HepG2 (cell line): ENCODE measurements around the gene RRBP1. TPM values are rescaled to one million over a fixed set of nuclear protein-coding genes. Genes with fewer than 3 reads are reported as not detected.

Experiments
- FOXK2 ChIP-seq: fragments of 450-650 bp; IDR thresholded peaks from 2 replicates; pipeline ENCODE4 v1.6.1; 2016
- MAFF ChIP-seq: IDR thresholded peaks from 2 replicates; pipeline ENCODE4 v1.6.1; 2011; ENCODE audit warnings: low read depth, low read length, improper control_type of control experiment
- MEF2D ChIP-seq: sonication (generic); formaldehyde crosslinking; IDR thresholded peaks from 2 replicates; pipeline ENCODE4 v1.5.1; 2020; ENCODE audit warnings: mild to moderate bottlenecking, missing genetic modification reagents
- NPAS2 ChIP-seq: sonication (generic); formaldehyde crosslinking; IDR thresholded peaks from 2 replicates; pipeline ENCODE4 v1.8.0; 2022; ENCODE audit warnings: mild to moderate bottlenecking, missing genetic modification reagents, borderline replicate concordance
- PCBP1 ChIP-seq: fragments of 200-400 bp; formaldehyde crosslinking; IDR thresholded peaks from 2 replicates; pipeline ENCODE4 v1.6.1; 2017; ENCODE audit warnings: mild to moderate bottlenecking, low read depth, low read length, borderline replicate concordance
- PLRG1 ChIP-seq: fragments of 450-650 bp; conservative IDR thresholded peaks from 2 replicates; pipeline ENCODE4 v1.6.1; 2016
- PTBP1 ChIP-seq: fragments of 200-400 bp; formaldehyde crosslinking; IDR thresholded peaks from 2 replicates; pipeline ENCODE4 v1.6.1; 2018; ENCODE audit warnings: low read length, low read depth; ENCODE audit not compliant: poor library complexity, severe bottlenecking
- RORA ChIP-seq: sonication (generic); formaldehyde crosslinking; IDR thresholded peaks from 2 replicates; pipeline ENCODE4 v1.5.0; 2020; ENCODE audit warnings: mild to moderate bottlenecking, missing genetic modification reagents, moderate library complexity
- SMAD1 ChIP-seq: sonication (generic); formaldehyde crosslinking; IDR thresholded peaks from 2 replicates; pipeline ENCODE4 v1.4.0; 2020; ENCODE audit warnings: missing genetic modification reagents, low read depth, mild to moderate bottlenecking, borderline replicate concordance
- SP5 ChIP-seq: IDR thresholded peaks from 2 replicates; pipeline ENCODE4 v1.6.1; 2016; ENCODE audit warnings: low read depth, borderline replicate concordance
- SYNCRIP ChIP-seq: fragments of 200-400 bp; formaldehyde crosslinking; IDR thresholded peaks from 2 replicates; pipeline ENCODE4 v1.6.1; 2018; ENCODE audit warnings: mild to moderate bottlenecking, low read depth, low read length; ENCODE audit not compliant: insufficient read depth
- ZBTB8A ChIP-seq: sonication (generic); formaldehyde crosslinking; IDR thresholded peaks from 2 replicates; pipeline ENCODE4 v1.4.0; 2020; ENCODE audit warnings: mild to moderate bottlenecking, low read depth, missing genetic modification reagents, borderline replicate concordance
- ZFP62 ChIP-seq: sonication (generic); formaldehyde crosslinking; IDR thresholded peaks from 2 replicates; pipeline ENCODE4 v1.4.0; 2020; ENCODE audit warnings: missing genetic modification reagents
- ZNF30 ChIP-seq: sonication (generic); formaldehyde crosslinking; IDR thresholded peaks from 2 replicates; pipeline ENCODE4 v1.5.0; 2020; ENCODE audit warnings: mild to moderate bottlenecking, missing genetic modification reagents
- ZNF446 ChIP-seq: sonication (generic); formaldehyde crosslinking; IDR thresholded peaks from 2 replicates; pipeline ENCODE4 v1.5.0; 2020; ENCODE audit warnings: mild to moderate bottlenecking, missing genetic modification reagents
- ZNF510 ChIP-seq: sonication (generic); formaldehyde crosslinking; IDR thresholded peaks from 2 replicates; pipeline ENCODE4 v1.4.0; 2020; ENCODE audit warnings: low read depth, mild to moderate bottlenecking, missing genetic modification reagents
- ZNF570 ChIP-seq: sonication (generic); formaldehyde crosslinking; IDR thresholded peaks from 2 replicates; pipeline ENCODE4 v1.4.0; 2020; ENCODE audit warnings: mild to moderate bottlenecking, missing genetic modification reagents, borderline replicate concordance
- polyA plus RNA-seq, 8 experiments: library from polyadenylated mRNA; depleted of rRNA in 3 of 8; stranded (reverse) in 7 of 8; unstranded in 1 of 8; fragments of >200 nt; fragmentation: Illumina TruSeq in 4 of 8; extraction: Trizol in 4 of 8; gene quantifications; 2 replicates each; pipeline versions ENCODE4 v1.2.1 to v1.2.3, GENCODE V29; 2011 to 2016; ENCODE audit warnings: low read depth in 4 of 8, missing spikeins in 1 of 8, mixed read lengths in 1 of 8; ENCODE audit not compliant: insufficient read depth in 1 of 8
- total RNA-seq, 5 experiments: library from RNA; depleted of rRNA; stranded (reverse); fragments of >200 nt; fragmentation: Illumina TruSeq; extraction: Trizol; gene quantifications; 2 replicates each; pipeline ENCODE4 v1.2.3, GENCODE V29; 2016; ENCODE audit warnings: low read depth in 1 of 5
- TF ChIP-seq, protein P1 (sequence below): sonication (generic); formaldehyde crosslinking; IDR thresholded peaks from 2 replicates; pipeline ENCODE4 v1.8.0; 2022; ENCODE audit warnings: mild to moderate bottlenecking, missing genetic modification reagents, moderate library complexity
- TF ChIP-seq, protein P2 (sequence below), 2 experiments: fragments of 450-650 bp in 1 of 2; sonication (generic) in 1 of 2; formaldehyde crosslinking; IDR thresholded peaks; 2 replicates each; pipeline versions ENCODE4 v1.5.0 to v1.8.0; 2020 to 2022; ENCODE audit warnings: mild to moderate bottlenecking in 1 of 2, missing genetic modification reagents in 1 of 2
- TF ChIP-seq, protein P3 (sequence below): sonication (generic); formaldehyde crosslinking; IDR thresholded peaks from 2 replicates; pipeline ENCODE4 v1.4.0; 2020; ENCODE audit warnings: missing genetic modification reagents, borderline replicate concordance
- TF ChIP-seq, protein P4 (sequence below): fragments of 450-650 bp; IDR thresholded peaks from 2 replicates; pipeline ENCODE4 v1.6.1; 2016
- TF ChIP-seq, protein P5 (sequence below): sonication (generic); formaldehyde crosslinking; IDR thresholded peaks from 2 replicates; pipeline ENCODE4 v1.9.0; 2021; ENCODE audit warnings: missing genetic modification reagents, borderline replicate concordance

Gene RRBP1
- total and polyA plus RNA-seq, 2 of the 13 experiments (the other 11 are each of a cell fraction or from before 2014, with no cell fraction given): 150 to 222 TPM

DNA sequence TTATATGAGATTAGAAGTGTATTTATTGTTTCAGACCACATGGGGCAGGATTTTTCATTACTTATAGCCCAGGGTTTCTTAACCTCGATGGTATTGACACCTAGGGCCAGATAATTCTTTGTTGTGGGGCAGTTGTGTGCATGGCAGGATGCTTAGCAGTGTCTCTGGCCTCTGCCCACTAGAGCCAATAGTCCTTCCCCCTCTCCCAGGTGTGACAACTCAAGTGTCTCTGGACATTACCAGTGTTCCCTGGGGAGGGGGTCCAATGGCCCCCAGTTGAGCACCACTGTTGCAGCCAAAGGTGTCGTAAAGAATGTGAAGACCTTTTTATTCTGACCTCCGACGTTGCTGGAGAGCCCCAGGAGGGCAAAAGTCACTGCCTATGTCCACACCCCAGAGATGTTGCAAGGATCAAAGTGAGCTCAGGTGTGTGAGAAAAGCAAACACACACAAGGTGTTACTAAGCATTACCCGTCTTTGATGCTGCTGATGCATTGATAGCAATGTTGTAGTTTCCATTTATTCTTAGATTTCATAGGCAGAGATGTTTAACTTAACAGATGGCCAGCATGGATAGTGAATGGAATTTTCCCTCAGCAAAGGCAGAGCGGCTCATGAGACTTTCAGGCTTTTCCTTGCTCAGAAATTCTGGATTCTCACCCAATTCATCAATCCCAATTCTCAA, 39.9 kb upstream of the RRBP1 start (continued):
- TF ChIP-seq, protein P1, sequence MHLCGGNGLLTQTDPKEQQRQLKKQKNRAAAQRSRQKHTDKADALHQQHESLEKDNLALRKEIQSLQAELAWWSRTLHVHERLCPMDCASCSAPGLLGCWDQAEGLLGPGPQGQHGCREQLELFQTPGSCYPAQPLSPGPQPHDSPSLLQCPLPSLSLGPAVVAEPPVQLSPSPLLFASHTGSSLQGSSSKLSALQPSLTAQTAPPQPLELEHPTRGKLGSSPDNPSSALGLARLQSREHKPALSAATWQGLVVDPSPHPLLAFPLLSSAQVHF (CRISPR knock-in tag): no peak; the same call in 1 of the 2 replicates
- TF ChIP-seq SMAD1 (peak; percentile 84; the same call in 1 of the 2 replicates), SP5 (peak; percentile 98), ZNF446 (CRISPR knock-in tag) (peak; percentile 34; the same call in 1 of the 2 replicates), MAFF (no peak), ZFP62 (0 out of 2 replicates have a peak, but pooled peaks have one; percentile 63), FOXK2 (peak; percentile 53; the same call in 1 of the 2 replicates), MEF2D (CRISPR knock-in tag) (peak; percentile 99), PTBP1 (no peak), NPAS2 (no peak), ZNF30 (CRISPR knock-in tag) (no peak), ZNF570 (CRISPR knock-in tag) (0 out of 2 replicates have a peak, but pooled peaks have one; percentile 72), ZNF510 (CRISPR knock-in tag) (no peak), PLRG1 (no peak), ZBTB8A (CRISPR knock-in tag) (no peak; the same call in 1 of the 2 replicates), RORA (CRISPR knock-in tag) (peak; percentile 65; the same call in 1 of the 2 replicates), PCBP1 (no peak), SYNCRIP (no peak)
- TF ChIP-seq, protein P2, sequence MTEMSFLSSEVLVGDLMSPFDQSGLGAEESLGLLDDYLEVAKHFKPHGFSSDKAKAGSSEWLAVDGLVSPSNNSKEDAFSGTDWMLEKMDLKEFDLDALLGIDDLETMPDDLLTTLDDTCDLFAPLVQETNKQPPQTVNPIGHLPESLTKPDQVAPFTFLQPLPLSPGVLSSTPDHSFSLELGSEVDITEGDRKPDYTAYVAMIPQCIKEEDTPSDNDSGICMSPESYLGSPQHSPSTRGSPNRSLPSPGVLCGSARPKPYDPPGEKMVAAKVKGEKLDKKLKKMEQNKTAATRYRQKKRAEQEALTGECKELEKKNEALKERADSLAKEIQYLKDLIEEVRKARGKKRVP (CRISPR knock-in tag; IDR thresholded peaks at IDR 0.05): peak; percentile 43 to 91; a peak in 2 of 4 replicates
- TF ChIP-seq, protein P3, sequence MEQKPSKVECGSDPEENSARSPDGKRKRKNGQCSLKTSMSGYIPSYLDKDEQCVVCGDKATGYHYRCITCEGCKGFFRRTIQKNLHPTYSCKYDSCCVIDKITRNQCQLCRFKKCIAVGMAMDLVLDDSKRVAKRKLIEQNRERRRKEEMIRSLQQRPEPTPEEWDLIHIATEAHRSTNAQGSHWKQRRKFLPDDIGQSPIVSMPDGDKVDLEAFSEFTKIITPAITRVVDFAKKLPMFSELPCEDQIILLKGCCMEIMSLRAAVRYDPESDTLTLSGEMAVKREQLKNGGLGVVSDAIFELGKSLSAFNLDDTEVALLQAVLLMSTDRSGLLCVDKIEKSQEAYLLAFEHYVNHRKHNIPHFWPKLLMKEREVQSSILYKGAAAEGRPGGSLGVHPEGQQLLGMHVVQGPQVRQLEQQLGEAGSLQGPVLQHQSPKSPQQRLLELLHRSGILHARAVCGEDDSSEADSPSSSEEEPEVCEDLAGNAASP (CRISPR knock-in tag): peak; percentile 95
- TF ChIP-seq, protein P4, sequence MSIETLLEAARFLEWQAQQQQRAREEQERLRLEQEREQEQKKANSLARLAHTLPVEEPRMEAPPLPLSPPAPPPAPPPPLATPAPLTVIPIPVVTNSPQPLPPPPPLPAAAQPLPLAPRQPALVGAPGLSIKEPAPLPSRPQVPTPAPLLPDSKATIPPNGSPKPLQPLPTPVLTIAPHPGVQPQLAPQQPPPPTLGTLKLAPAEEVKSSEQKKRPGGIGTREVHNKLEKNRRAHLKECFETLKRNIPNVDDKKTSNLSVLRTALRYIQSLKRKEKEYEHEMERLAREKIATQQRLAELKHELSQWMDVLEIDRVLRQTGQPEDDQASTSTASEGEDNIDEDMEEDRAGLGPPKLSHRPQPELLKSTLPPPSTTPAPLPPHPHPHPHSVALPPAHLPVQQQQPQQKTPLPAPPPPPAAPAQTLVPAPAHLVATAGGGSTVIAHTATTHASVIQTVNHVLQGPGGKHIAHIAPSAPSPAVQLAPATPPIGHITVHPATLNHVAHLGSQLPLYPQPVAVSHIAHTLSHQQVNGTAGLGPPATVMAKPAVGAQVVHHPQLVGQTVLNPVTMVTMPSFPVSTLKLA: no peak
- TF ChIP-seq, protein P5, sequence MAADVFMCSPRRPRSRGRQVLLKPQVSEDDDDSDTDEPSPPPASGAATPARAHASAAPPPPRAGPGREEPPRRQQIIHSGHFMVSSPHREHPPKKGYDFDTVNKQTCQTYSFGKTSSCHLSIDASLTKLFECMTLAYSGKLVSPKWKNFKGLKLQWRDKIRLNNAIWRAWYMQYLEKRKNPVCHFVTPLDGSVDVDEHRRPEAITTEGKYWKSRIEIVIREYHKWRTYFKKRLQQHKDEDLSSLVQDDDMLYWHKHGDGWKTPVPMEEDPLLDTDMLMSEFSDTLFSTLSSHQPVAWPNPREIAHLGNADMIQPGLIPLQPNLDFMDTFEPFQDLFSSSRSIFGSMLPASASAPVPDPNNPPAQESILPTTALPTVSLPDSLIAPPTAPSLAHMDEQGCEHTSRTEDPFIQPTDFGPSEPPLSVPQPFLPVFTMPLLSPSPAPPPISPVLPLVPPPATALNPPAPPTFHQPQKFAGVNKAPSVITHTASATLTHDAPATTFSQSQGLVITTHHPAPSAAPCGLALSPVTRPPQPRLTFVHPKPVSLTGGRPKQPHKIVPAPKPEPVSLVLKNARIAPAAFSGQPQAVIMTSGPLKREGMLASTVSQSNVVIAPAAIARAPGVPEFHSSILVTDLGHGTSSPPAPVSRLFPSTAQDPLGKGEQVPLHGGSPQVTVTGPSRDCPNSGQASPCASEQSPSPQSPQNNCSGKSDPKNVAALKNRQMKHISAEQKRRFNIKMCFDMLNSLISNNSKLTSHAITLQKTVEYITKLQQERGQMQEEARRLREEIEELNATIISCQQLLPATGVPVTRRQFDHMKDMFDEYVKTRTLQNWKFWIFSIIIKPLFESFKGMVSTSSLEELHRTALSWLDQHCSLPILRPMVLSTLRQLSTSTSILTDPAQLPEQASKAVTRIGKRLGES: peak; percentile 93
